Endothelial cell of umbilical vein (primary cell): ENCODE measurements around the gene UVRAG. TPM values are rescaled to one million over a fixed set of nuclear protein-coding genes. Genes with fewer than 3 reads are reported as not detected.

Experiments used
- BruUV-seq: library from RNA; stranded (reverse); fragments of 400-500 nt; replicated peaks from 2 replicates; lab custom pipeline; 2021; lab: Mats Ljungman, UMichigan
- CTCF ChIA-PET: fragments of 300-600, 350-600 bp; sonication (Branson Sonifier 250); formaldehyde crosslinking; loops from one replicate; lab custom pipeline; 2021; ENCODE audit warnings: antibody characterized with exemption, inconsistent platforms; lab: Charles Lee
- POLR2A ChIA-PET: fragments of 300-600, 350-600 bp; sonication (Branson Sonifier 250); formaldehyde crosslinking; loops from one replicate; lab custom pipeline; 2021; ENCODE audit warnings: antibody characterized with exemption, inconsistent platforms; lab: Charles Lee
- DNase-seq: peaks from one replicate; pipeline ENCODE4 v3.0.0-alpha.2; 2011; ENCODE audit warnings: low read depth, low spot score
- FAIRE-seq: peaks from 2 replicates; lab custom pipeline; 2011; peaks lifted over from hg19 to GRCh38; lab: Jason Lieb, UNC
- H2AFZ ChIP-seq: 2 replicates; pipeline ENCODE4 v1.6.0; 2012; ENCODE audit warnings: low read depth, low read length, control low read depth, inconsistent platforms
- H3K27ac ChIP-seq: 2 replicates; pipeline ENCODE4 v1.5.1; 2011; ENCODE audit warnings: low read depth, mild to moderate bottlenecking, control low read depth, low read length, moderate library complexity; ENCODE audit not compliant: insufficient read depth
- H3K27me3 ChIP-seq, 2 experiments: 2 replicates each; pipeline versions ENCODE4 v1.6.0 to v1.6.1; 2011; ENCODE audit warnings: low read length in 2 of 2, mixed read lengths in 1 of 2; ENCODE audit not compliant: control insufficient read depth in 2 of 2, insufficient read depth in 2 of 2
- H3K36me3 ChIP-seq, 2 experiments: 2 replicates in 1 of 2; 3 replicates in 1 of 2; pipeline ENCODE4 v1.5.1; 2011; ENCODE audit warnings: low read length in 2 of 2, mild to moderate bottlenecking in 1 of 2, moderate library complexity in 1 of 2; ENCODE audit not compliant: control insufficient read depth in 2 of 2, insufficient read depth in 2 of 2; ENCODE audit errors: extremely low read depth in 1 of 2
- H3K4me1 ChIP-seq: 3 replicates; pipeline ENCODE4 v1.5.1; 2011; ENCODE audit warnings: mild to moderate bottlenecking, low read length; ENCODE audit not compliant: control insufficient read depth, insufficient read depth; ENCODE audit errors: extremely low read depth
- H3K4me2 ChIP-seq: 2 replicates; pipeline ENCODE4 v1.6.1; 2011; ENCODE audit warnings: low read length, control low read depth, mixed read lengths; ENCODE audit not compliant: insufficient read depth
- H3K4me3 ChIP-seq, 3 experiments: fragments of 200-600 bp in 1 of 3; sonication (generic), shearing (Covaris generic) in 1 of 3; replicated peaks in 1 of 3; 2 replicates each; pipeline ENCODE4 v1.5.1; 2011 to 2016; ENCODE audit warnings: control low read depth in 3 of 3, low read length in 3 of 3, mild to moderate bottlenecking in 2 of 3, inconsistent platforms in 1 of 3, low read depth in 1 of 3, moderate library complexity in 1 of 3; ENCODE audit not compliant: insufficient read depth in 1 of 3
- H3K79me2 ChIP-seq: 2 replicates; pipeline ENCODE4 v1.6.0; 2012; ENCODE audit warnings: low read length, inconsistent platforms; ENCODE audit not compliant: control insufficient read depth, insufficient read depth
- H3K9ac ChIP-seq: replicated peaks from 2 replicates; pipeline ENCODE3; 2011; ENCODE audit warnings: low read length, control low read depth; ENCODE audit not compliant: insufficient read depth; ENCODE audit errors: extremely low read depth
- H3K9me1 ChIP-seq: replicated peaks from 3 replicates; pipeline ENCODE4 v1.6.0; 2011; ENCODE audit warnings: mild to moderate bottlenecking, low read length; ENCODE audit not compliant: control insufficient read depth, insufficient read depth; ENCODE audit errors: extremely low read depth
- H3K9me3 ChIP-seq: replicated peaks from 2 replicates; pipeline ENCODE4 v1.5.1; 2012; ENCODE audit warnings: low read length, inconsistent platforms; ENCODE audit not compliant: control insufficient read depth, insufficient read depth
- H4K20me1 ChIP-seq: replicated peaks from 2 replicates; pipeline ENCODE3; 2011; ENCODE audit warnings: mild to moderate bottlenecking, low read length; ENCODE audit not compliant: control insufficient read depth, insufficient read depth; ENCODE audit errors: extremely low read depth
- FOS ChIP-seq: IDR thresholded peaks from 2 replicates; pipeline ENCODE4 v1.6.1; 2011; ENCODE audit warnings: mild to moderate bottlenecking, low read length, moderate library complexity, borderline replicate concordance; ENCODE audit not compliant: insufficient read depth
- JUN ChIP-seq: IDR thresholded peaks from 2 replicates; pipeline ENCODE4 v1.6.1; 2011; ENCODE audit warnings: borderline replicate concordance, low read depth; ENCODE audit not compliant: insufficient read length, insufficient read depth
- MYC ChIP-seq: IDR thresholded peaks from one replicate; pipeline ENCODE4 v1.6.1; 2011; ENCODE audit warnings: mild to moderate bottlenecking, low read depth, low read length
- POLR2A ChIP-seq: IDR thresholded peaks from 2 replicates; pipeline ENCODE4 v1.6.1; 2012; ENCODE audit warnings: low read depth, mild to moderate bottlenecking, control low read depth, low read length
- dilution Hi-C: fragments of 300-500 bp; cut with MboI; formaldehyde crosslinking; loops from one replicate; pipeline ENCODE4 v1.15.0; 2019; ENCODE audit warnings: low sequenced_read_pairs; ENCODE audit not compliant: extremely low pct_ligation_motif_present
- intact Hi-C: fragments of 100-400 bp; cut with micrococcal nuclease; formaldehyde crosslinking; loops from one replicate; pipeline ENCODE4 v1.10.0; 2022
- polyA plus RNA-seq, 4 experiments: library from polyadenylated mRNA; depleted of rRNA in 3 of 4; stranded (reverse) in 3 of 4; unstranded in 1 of 4; fragments of >200 nt; gene quantifications; 2 replicates each; pipeline versions ENCODE4 v1.2.1 to v1.2.3, GENCODE V29; 2011 to 2012; ENCODE audit warnings: missing spikeins in 1 of 4
- total RNA-seq: library from RNA; stranded (reverse); gene quantifications from 2 replicates; pipeline ENCODE4 v1.2.3, GENCODE V29; 2021
- TF ChIP-seq, protein P1 (sequence below), 2 donors: IDR thresholded peaks; 1 replicate in 1 of 2; 2 replicates in 1 of 2; pipeline ENCODE4 v1.5.1; 2011; ENCODE audit warnings: low read length in 2 of 2, mild to moderate bottlenecking in 2 of 2, moderate library complexity in 2 of 2, control low read depth in 1 of 2, inconsistent platforms in 1 of 2, low read depth in 1 of 2; ENCODE audit not compliant: insufficient read depth in 1 of 2; ENCODE audit errors: extremely low read depth in 1 of 2

Gene UVRAG
- total and polyA plus RNA-seq, 2 donors (not counting 3 experiments of a cell fraction or from before 2014, with no cell fraction given) = 21.2 to 65.6 TPM

DNA sequence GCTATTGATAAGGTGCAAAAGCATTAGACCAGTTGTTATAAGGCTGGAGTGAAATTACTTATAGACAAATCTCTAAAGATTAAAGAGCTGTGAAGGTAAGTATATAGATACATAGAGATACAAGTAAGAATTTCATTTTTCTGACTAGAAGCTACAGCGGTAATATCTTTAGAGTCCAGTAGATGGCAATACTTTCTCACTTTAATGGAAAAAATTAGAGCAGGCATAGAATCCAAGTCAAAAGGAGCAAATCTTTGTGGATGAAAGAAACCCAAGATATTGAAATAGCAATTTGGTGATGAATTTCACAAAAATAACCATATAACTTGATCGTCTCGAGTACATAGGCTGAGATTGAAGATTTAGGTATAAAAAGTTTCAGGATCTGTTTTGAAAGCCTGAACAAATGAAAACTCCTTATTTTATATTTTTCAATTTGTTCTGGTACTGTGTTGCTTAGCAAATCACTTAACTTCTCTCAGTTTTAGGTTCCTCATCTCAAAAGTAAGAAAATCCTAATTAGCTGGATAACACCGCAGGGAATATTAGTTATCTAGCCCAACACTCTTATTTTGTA is 81.9 kb downstream of the UVRAG start:
- peak; percentile 63 for DNase-seq
- H3K4me2 ChIP-seq = no peak overlapping the region
- POLR2A ChIA-PET = no interaction called here
- intact Hi-C loops (loop anchor here (1.0 kb wide), 2 partner anchors 255 to 309 kb away; partner anchors contain the start of gene WNT11), dilution Hi-C loops (no loop called here)
- H3K79me2 ChIP-seq = peaks cover 20% of the 10 kb centered on the region
- TF ChIP-seq MYC = no peak
- TF ChIP-seq, protein P1, sequence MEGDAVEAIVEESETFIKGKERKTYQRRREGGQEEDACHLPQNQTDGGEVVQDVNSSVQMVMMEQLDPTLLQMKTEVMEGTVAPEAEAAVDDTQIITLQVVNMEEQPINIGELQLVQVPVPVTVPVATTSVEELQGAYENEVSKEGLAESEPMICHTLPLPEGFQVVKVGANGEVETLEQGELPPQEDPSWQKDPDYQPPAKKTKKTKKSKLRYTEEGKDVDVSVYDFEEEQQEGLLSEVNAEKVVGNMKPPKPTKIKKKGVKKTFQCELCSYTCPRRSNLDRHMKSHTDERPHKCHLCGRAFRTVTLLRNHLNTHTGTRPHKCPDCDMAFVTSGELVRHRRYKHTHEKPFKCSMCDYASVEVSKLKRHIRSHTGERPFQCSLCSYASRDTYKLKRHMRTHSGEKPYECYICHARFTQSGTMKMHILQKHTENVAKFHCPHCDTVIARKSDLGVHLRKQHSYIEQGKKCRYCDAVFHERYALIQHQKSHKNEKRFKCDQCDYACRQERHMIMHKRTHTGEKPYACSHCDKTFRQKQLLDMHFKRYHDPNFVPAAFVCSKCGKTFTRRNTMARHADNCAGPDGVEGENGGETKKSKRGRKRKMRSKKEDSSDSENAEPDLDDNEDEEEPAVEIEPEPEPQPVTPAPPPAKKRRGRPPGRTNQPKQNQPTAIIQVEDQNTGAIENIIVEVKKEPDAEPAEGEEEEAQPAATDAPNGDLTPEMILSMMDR (IDR thresholded peaks at IDR 0.05; ENCODE audit: extremely low read depth in 1 of 2, insufficient read depth in 1 of 2, low read depth in 1 of 2, low read length in 2 of 2) = peak; percentile 31 to 35
- no peak overlapping the region for H3K4me3 ChIP-seq
- no TSS peak for BruUV-seq
- no peaks in the 10 kb centered on the region for H3K27me3 ChIP-seq
- H3K9me1 ChIP-seq = no peaks in the 10 kb centered on the region
- no peak overlapping the region for H2AFZ ChIP-seq
- no peak overlapping the region for H3K9ac ChIP-seq
- no peak overlapping the region for H3K27ac ChIP-seq
- CTCF ChIA-PET = interaction anchor here (0.7 to 13.4 kb wide), 32 partner anchors 10 to 616 kb away, joined by 3 to 288 read pairs (median 4); no protein-coding TSS in a partner anchor
- H3K4me1 ChIP-seq = no peaks in the 10 kb centered on the region
- H3K36me3 ChIP-seq = peaks cover 8 to 13% of the 10 kb centered on the region in 2 experiments
- H3K9me3 ChIP-seq = no peaks in the 10 kb centered on the region
- peaks cover 7% of the 10 kb centered on the region for H4K20me1 ChIP-seq
- peak; percentile 87 for FAIRE-seq

DNA sequence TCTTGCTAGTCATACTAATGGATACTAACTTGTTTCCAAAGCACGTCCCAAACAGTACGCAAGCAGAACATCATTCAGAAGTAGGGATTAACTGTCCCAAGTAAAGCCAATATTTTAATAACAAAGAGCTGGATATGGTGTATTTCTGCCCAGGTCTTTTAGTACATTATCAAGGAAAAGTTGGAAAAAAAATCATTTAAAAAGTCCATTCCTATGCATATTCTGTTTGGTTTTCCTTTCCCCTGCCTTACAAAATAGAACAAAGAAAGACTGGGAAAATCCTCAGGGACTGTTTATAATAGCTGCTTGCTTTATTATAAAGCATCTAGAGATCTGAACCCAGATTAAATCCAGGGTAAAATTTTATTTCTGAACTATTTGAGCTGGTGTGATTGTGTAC is 83.9 kb downstream of the UVRAG start:
- intact Hi-C loops = no loop called here
- H3K4me2 ChIP-seq = no peak overlapping the region
- H3K4me1 ChIP-seq = no peaks in the 10 kb centered on the region
- dilution Hi-C loops = no loop called here
- H2AFZ ChIP-seq = no peak overlapping the region
- no peaks in the 10 kb centered on the region for H3K27me3 ChIP-seq
- no peaks in the 10 kb centered on the region for H3K9me3 ChIP-seq
- TF ChIP-seq POLR2A = no peak
- TF ChIP-seq JUN = no peak
- TF ChIP-seq, protein P1 (IDR thresholded peaks at IDR 0.05; ENCODE audit: extremely low read depth in 1 of 2, insufficient read depth in 1 of 2, low read depth in 1 of 2, low read length in 2 of 2) = no peak
- TF ChIP-seq FOS = no peak
- no peak overlapping the region for H3K9ac ChIP-seq
- peaks cover 0 to 14% of the 10 kb centered on the region in 2 experiments for H3K36me3 ChIP-seq
- no peak overlapping the region for H3K4me3 ChIP-seq
- peaks cover 7% of the 10 kb centered on the region for H4K20me1 ChIP-seq
- H3K9me1 ChIP-seq = no peaks in the 10 kb centered on the region
- CTCF ChIA-PET = interaction anchor here (0.7 to 13.4 kb wide), 6 partner anchors 96 to 310 kb away, joined by 3 to 288 read pairs (median 10); no protein-coding TSS in a partner anchor
- DNase-seq = no peak
- no peak for FAIRE-seq
- POLR2A ChIA-PET = no interaction called here
- H3K27ac ChIP-seq = no peak overlapping the region
- no TSS peak for BruUV-seq
- H3K79me2 ChIP-seq = peaks cover 36% of the 10 kb centered on the region
